HK-2 (cell line): ENCODE measurements around the gene DHH.
A peak's percentile ranks its signal among the peaks of the same experiment; 100 is the strongest.
"Not testable (repeated sequence)": the region's sequence is repeated elsewhere in the genome, so short reads cannot be mapped to it uniquely, and the experiment has no call there.

Experiments used
- DNase-seq: peaks from one replicate; pipeline ENCODE4 v3.0.0-alpha.2; 2018; ENCODE audit not compliant: unreplicated experiment

The DHH gene

DNA sequence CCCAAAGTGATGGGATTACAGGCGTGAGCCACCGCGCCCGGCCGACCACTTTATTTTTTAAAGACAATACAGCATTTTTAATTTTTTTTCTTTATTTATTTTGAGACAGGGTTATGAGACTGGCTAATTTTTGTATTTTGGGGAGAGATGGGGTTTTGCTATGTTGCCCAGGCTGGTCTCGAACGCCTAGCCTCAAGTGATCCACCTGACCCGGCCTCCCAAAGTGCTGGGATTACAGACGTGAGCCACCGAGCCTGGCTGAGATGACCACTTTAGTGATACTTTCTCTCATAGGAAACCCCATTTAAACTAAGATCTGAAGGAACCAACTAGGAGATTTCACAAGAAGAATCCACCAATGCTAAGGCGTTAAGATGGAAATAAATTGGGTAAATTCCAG, 23.6 kb downstream of the DHH start:
- DNase-seq, result no peak

- peak; percentile 98 for DNase-seq
Measured at GRCh38 chr12:49069507-49070346, 24.9 kb downstream of the DHH start, which contains the start of gene RHEBL1. Gene RHEBL1 (minus strand): TSS chr12:49069979. CDS start chr12:49069785, 194 bp downstream.

DNA sequence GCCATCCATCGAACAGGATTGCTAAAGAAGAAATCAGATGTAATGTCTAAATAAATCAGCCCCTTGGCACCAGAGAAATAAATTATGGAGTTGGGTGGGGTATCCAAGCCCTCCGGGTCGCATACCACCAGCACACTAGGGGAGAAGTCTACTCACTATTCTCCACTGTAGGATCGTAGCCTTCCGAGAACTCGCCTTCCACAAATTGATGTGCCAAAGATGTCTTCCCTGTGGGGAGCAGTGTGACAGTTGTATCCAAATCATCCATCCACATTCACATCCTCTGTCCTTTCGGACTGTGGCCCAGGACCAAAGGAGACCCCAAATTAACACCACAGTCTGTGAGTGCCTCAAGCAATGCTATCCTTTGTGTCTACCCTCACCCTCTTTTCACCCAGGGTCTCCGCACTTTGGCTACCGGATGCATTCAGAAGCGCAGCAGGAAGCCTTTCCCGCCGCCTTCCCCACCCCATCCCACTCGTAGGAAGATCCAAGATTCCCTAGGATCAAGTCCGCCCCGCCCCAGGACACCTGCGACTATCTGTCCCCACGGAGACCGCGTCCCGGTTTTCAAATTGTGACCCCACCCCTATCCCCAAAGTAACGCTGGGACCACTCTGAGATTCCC, 25.6 kb downstream of the DHH start:
- no peak for DNase-seq

DNA sequence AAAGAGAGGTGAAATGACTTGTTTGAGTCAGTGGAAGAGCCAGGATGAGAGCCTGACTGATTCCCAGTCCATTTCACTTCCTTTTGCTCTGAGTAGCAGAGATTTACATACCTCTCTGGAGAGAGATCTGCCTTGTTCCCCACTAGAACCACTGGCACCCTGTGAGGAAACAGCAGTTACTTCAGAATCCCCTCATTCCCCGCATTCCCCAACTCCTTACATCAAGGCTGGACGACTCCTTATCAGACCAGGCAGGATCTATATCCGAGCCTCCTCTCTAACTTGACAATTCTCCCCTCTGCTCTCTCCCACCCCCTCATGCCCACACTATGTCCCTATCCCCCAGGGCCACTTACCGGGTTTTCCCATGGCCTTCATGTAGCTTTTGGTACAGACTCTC, 28.5 kb downstream of the DHH start:
- DNase-seq, result no peak

- DNase-seq, result no peak
Measured at GRCh38 chr12:49064767-49065152, 29.8 kb downstream of the DHH start.

DNA sequence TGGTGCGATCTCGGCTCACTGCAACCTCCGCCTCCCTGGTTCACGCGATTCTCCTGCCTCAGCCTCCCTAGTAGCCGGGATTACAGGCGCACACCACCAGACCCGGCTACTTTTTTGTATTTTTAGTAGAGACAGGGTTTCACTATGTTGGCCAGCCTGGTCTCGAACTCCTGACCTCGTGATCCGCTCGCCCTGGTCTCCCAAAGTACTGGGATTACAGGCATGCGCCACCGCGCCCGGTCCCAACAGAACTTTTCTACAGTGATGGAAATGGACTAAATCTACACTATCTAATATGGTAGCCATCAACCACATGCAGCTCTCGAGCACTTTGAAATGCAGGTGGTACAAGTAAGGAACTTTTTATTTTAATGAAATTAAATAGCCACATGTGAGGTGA, 32.7 kb downstream of the DHH start:
- DNase-seq, result not testable (repeated sequence)

DNA sequence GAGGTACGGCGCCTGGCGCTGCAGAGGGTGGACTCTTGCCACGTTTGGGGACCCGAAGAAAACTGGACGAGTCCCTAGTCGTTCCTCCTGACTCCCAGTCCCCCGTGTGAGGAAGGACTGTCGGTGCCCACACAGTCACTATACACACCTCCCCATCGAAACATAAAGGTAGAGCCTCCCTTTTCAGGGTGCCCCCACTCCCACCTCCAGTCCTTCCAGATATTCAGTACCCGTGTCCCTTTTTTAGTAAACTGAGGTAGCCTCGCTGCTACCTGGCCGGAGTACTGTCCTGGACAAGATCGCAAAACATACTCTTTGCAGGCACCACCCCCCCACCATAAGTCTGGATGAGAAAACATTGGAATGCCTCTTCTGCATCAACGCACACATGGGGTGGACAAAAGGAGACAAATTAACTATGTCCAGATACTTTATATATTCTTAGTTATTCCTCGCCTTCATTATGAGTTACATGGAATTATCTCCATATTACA, 33.4 kb downstream of the DHH start:
- DNase-seq, result no peak

GRCh38 chr12:49060237-49061156, 34.1 kb downstream of the DHH start, which contains the start of gene KMT2D:
Gene KMT2D (minus strand): TSS chr12:49060794. CDS start chr12:49055324, 5,470 bp downstream.
- peak; percentile 90 for DNase-seq

GRCh38 chr12:49059299-49060171, 35.1 kb downstream of the DHH start:
- DNase-seq, result peak; percentile 47

GRCh38 chr12:49059045-49059298, 35.6 kb downstream of the DHH start:
- no peak for DNase-seq

DNA sequence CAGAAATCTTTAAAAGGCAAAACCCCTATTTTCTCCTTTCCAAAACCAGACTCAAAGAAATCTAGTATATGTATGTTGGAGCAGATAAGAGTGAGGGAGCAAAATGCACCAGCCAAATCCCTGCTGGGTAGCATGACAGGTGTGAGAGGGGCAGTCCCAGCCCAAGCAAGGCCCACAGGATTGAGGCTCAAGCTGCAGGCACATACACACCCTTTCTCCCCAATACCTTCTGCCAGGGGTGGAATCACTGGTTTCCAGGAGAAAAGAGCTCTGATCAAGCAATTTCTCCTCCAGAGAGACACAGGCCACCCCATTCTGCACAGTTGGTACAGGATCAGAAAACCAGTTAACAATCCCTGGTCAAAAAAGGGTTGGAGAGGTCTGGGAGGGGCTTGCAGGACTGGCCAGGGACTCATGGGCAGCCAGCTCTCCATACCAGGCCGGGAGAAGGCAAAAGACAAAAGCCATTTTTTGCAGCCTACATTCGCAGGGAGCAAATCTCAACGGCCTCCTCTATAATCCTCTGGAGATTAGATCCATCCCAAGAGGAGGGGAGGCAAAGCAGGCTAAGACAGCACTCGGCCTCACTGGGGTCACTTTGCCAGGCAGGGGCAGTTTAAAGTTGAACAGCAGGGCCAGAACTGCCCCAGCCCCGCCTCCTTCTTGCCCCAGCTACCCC, 36.1 kb downstream of the DHH start:
- DNase-seq, result no peak

- no peak for DNase-seq
Measured at GRCh38 chr12:49057888-49058287, 36.7 kb downstream of the DHH start.

GRCh38 chr12:49055978-49056754, 38.4 kb downstream of the DHH start:
- no peak for DNase-seq

DNA sequence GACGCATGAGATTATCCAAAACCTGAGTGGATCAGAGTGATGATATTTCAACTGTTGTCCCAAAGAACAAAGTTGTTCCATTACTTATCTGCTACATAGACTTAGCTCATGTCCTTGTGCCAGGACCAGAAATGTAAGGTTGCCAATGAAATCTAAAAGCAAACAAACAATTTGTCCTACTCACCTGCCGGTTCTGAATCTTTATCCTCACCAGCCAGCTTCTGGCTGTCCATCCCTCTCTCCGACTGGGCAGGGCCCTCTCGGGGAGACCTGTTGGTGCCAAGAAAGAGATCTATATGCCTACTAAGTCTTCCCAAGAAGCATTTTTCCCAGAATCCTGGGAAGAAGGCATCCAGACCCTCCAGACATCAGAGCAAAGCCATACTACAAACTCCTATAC, 39.5 kb downstream of the DHH start:
- DNase-seq, result no peak

GRCh38 chr12:49054524-49054923, 40.1 kb downstream of the DHH start:
- no peak for DNase-seq

DNA sequence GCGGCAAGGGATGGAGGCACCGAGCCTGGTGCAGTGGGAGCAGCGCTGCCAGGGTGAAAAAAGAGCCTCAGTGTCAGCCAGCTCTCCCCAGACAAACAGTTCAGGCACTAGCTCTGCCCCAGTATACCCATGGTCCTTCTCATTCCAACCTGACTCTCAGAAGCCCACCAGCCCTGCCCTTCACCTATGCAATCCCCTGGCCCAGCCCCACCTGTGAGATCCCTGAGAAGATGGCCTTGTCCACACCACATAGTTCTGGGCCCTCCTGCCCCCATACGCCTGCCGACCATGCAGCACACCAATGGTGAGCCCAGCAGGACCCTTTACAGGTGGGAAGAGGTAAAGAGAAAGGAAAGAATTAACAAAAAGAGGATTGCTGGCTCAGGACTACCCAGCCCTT, 40.5 kb downstream of the DHH start:
- DNase-seq, result no peak

DNA sequence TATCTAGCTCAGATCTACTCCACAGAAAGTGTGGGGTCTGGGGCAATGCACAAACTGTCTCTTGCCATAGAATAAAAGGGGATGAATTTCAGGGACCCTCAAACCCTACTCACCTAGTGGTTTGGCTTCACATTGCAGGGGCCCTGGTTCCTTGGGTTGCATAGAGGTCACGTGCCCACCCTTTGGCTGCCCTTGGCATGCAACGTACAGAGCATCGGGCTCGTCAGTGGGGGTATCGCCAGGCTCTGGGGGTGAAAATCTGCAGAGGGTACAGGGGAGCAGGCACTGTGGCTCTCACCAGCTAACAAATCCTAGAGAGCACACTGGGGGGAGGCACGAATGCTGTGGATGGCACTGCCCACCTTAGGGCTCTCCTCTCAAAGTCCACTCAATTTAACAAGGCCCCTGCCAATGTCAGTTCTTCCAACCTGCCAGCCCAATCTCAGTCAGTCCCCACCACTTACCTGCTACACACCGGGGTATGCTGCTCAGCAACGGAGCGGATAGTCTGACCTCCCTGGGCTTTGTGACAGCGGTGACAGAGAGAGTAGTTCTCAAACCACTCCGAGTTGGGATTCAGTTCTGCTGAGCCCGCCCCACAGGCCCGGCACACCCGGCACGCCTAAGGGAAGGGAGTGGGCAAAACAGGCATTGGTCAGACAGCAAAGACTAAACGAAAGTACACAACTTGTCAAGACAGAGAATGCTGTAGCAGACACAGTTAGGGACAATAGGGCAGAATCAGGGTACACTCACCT, 42.0 kb downstream of the DHH start:
- DNase-seq, result no peak

DNA sequence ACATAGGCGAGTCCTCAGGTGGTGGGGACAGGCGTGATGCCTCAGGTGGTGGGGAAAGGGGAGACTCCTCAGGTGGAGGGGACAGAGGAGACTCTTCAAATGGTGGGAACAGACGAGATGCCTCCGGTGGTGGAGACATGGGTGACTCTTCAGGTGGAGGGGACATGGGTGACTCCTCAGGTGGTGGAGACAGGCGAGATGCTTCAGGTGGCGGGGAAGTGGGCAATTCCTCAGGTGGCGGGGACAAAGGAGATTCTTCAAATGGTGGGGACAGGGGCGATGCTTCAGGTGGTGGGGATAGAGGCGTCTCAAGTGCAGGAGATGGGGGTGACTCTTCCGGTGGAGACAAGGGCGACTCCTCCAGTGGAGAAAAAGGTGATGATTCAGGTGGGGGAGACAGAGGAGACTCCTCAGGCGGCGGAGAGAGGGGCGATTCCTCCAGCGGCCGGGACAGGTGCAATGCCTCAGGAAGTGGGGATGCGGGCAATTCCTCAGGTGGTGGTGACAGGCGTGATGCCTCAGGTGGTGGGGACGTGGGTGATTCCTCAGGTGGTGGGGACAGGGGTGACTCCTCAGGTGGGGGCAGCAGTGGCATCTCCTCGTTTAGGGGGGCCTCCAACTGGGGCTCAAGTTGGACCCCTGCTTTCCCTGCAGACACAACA, 42.7 kb downstream of the DHH start:
- DNase-seq, result no peak

DNA sequence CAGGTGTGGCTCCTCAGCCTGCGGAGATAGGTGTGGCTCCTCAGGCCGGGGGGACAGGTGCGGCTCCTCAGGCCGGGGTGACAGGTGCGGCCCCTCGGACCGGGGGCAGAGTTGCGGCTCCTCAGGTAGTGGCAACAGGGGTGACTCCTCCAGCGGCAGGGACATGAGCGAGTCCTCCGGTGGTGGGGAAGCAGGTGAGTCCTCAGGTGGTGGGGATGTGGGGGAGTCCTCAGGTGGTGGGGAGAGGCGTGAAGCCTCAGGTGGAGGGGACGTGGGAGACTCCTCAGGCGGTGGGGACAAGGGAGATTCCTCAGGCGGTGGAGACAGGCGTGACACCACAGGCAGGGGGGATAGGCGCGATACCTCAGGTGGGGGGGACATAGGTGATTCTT, 43.2 kb downstream of the DHH start:
- no peak for DNase-seq
